ENCODE measurements around the gene GPR21.

Gene GPR21

DNA sequence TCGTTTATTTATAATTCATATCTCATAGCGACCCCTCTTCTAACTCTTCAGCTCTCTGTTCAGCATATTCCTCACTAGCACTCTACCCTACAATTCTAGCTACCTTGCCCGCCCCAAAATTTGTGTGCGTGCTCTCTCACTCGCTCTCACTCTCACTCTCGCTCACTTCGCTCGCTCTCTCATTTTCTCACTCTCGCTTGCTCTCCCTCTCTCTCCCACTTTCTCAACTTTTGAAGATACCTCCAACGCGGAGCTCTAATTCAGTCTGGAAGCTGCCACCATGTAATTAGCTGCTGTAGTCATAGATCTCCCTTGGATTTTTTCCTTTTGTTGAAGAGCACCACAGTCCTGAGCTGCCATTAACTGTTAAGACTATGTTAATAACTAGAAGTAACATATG lies 30.4 kb downstream of the GPR21 start:
- FAIRE-seq (no peak), DNase-seq (ENCODE audit: low spot score) (no peak)

- DNase-seq (ENCODE audit: low spot score) (no peak), FAIRE-seq (no peak)
These were observed 31.2 kb downstream of the GPR21 start for GRCh38 chr9:123064716-123065115.

- DNase-seq (ENCODE audit: low spot score) (no peak), FAIRE-seq (no peak)
These were observed 31.7 kb downstream of the GPR21 start for GRCh38 chr9:123065196-123065595.

- no peak for FAIRE-seq
- no peak for DNase-seq (ENCODE audit: low spot score)
These were observed 33.7 kb downstream of the GPR21 start for GRCh38 chr9:123067136-123067535.

GRCh38 chr9:123069010-123069481 lies 35.6 kb downstream of the GPR21 start:
- DNase-seq (ENCODE audit: low spot score) (no peak), FAIRE-seq (no peak)

DNA sequence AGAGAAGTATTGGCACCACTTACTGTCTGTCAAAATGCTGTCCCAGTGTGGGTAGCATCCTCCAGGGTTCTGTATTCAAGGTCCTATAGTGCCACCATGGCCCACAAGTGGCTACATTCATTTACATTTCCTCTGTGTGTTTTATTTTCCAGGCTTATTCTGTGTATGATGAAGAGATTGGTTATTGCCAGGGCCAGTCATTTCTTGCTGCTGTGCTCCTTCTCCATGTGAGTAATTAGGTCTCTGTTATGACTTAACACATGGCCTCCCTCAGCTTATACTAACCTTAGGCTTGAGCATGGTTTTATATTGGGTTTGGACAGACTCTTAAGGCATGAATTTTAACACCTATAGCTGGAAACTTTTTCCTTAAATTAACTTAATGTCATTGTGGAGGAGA lies 36.7 kb downstream of the GPR21 start:
- DNase-seq (ENCODE audit: low spot score) (no peak), FAIRE-seq (no peak)

GRCh38 chr9:123072407-123072995 lies 39.0 kb downstream of the GPR21 start:
- DNase-seq (ENCODE audit: low spot score): no peak
- FAIRE-seq: no peak

DNA sequence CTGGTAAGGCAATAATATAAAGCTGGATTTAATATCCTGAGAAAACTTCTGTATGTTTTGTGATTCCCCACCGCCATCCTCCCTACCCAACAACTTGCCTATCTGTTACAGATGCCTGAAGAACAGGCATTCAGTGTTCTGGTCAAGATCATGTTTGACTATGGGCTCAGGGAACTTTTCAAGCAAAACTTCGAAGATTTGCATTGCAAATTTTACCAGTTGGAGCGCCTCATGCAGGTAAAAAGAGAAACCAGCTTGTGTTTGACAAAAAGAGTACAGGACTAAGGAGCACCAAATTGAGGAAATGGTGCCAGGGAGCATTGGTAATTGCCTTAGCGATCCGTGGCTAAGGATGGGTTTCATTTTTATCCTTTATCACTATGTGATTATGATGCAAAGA lies 40.0 kb downstream of the GPR21 start:
- no peak for FAIRE-seq
- no peak for DNase-seq (ENCODE audit: low spot score)

DNA sequence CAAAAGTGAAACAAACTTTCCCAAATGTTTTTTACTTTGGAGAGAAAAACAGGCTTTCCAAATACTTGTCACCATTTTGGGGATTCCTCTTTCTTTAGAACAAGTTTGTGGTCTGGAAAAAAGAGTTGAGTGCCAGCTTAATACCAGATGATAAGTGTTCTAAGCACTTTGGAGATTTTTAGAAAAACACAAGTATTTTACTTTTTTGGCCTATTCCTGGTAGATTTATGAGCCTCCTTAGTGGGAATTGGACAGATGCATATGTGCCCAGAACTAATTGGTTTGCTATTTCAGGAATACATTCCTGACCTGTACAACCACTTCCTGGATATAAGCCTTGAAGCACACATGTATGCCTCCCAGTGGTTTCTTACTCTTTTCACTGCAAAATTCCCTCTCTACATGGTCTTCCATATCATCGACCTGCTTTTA lies 40.5 kb downstream of the GPR21 start:
- no peak for DNase-seq (ENCODE audit: low spot score)
- FAIRE-seq: no peak

DNA sequence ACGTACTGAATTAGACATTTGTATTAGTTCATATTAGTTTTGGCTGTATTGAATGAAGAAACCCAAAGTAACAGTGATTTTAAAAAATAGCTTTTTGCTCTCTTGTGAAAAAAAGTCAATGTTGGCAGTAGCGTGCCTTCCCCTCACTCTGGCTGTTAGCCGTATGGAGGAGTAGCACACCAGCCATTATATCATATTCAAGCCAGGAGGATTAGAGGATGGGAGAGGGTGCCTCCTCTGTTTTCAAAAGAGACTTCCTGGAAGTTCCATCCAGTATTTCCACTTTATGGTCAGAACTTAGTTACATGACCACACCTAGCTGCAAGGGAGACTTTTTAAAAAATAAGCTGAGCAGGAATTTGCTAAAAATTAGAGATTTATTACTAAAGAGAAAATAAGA lies 41.2 kb downstream of the GPR21 start:
- no peak for FAIRE-seq
- DNase-seq (ENCODE audit: low spot score): no peak

DNA sequence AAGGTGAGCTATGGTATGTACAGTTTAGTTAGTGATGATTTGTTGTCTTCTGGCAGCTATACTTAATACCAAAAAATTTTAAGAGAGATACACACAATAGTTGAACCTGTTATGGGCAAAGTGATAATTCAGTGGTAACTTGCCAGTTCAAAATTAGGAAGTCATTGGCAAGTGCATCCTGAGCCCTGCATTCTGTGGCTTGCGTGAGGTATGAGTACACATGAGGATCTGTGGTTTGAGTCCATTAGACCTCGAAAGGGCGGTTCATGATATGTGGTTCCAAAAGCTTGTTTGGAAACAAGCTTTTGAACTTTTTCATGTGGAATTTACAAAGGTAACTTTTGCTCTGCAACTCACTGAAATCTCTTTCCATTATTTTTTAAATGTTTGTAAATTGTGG lies 47.0 kb downstream of the GPR21 start:
- no peak for DNase-seq (ENCODE audit: low spot score)
- no peak for FAIRE-seq

DNA sequence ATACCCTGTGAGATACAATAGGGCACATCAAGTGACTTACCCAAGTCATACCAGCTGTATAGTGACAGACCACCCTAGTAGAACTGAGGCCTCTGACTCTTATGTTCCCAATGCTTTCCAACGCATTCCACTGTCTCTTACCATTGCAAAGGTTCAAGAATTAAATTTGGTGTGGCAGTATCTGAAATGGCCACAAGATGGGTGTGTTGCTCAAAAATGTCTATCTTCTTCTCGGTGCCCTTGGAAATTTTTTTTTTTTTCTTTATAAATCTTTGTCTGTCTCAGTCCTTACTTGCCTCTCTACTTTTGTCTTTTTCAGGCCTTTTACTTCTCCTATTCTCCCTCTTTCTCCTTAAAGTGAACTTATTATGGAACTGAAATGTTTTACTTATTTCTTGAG lies 48.4 kb downstream of the GPR21 start:
- DNase-seq (ENCODE audit: low spot score) (peak; percentile 19), FAIRE-seq (no peak)

- FAIRE-seq (no peak), DNase-seq (ENCODE audit: low spot score) (no peak)
These were observed 50.2 kb downstream of the GPR21 start for GRCh38 chr9:123083680-123084079.

- FAIRE-seq (no peak), DNase-seq (ENCODE audit: low spot score) (no peak)
These were observed 50.8 kb downstream of the GPR21 start for GRCh38 chr9:123084256-123084655.

All from urothelium cell line (cell line).